Stimulated activated CD8-positive, alpha-beta memory T cell treated with anti-CD3 and anti-CD28 coated beads, Interleukin-15, amount 100 ng/mL, for 1 hour (primary cell): Measurements from ENCODE around the gene LRBA.

Experiments
- DNase-seq: peaks from one replicate; pipeline ENCODE4 v3.0.0-alpha.2; 2020; ENCODE audit warnings: low read depth

LRBA gene

GRCh38 chr4:150725957-150726523 is 289.0 kb downstream of the LRBA start:
- no peak for DNase-seq

GRCh38 chr4:150723727-150724411 is 291.2 kb downstream of the LRBA start:
- no peak for DNase-seq

- no peak for DNase-seq
Observed at GRCh38 chr4:150722908-150723362, 292.1 kb downstream of the LRBA start.

GRCh38 chr4:150720973-150721518 is 294.0 kb downstream of the LRBA start:
- no peak for DNase-seq

- no peak for DNase-seq
Observed at GRCh38 chr4:150717952-150718351, 297.1 kb downstream of the LRBA start.

GRCh38 chr4:150714462-150715438 is 300.3 kb downstream of the LRBA start:
- DNase-seq, result no peak

GRCh38 chr4:150713251-150713650 is 301.8 kb downstream of the LRBA start:
- DNase-seq, result no peak

- DNase-seq, result no peak
Observed at GRCh38 chr4:150710770-150711375, 304.2 kb downstream of the LRBA start.

- DNase-seq, result no peak
Observed at GRCh38 chr4:150708004-150708403, 307.1 kb downstream of the LRBA start.

- no peak for DNase-seq
Observed at GRCh38 chr4:150699599-150699998, 315.5 kb downstream of the LRBA start.

GRCh38 chr4:150695162-150695561 is 319.9 kb downstream of the LRBA start:
- no peak for DNase-seq

GRCh38 chr4:150694438-150694837 is 320.6 kb downstream of the LRBA start:
- no peak for DNase-seq

- DNase-seq, result no peak
Observed at GRCh38 chr4:150683775-150684350, 331.2 kb downstream of the LRBA start.

GRCh38 chr4:150682126-150682525 is 333.0 kb downstream of the LRBA start:
- no peak for DNase-seq

- no peak for DNase-seq
Observed at GRCh38 chr4:150681063-150681462, 334.0 kb downstream of the LRBA start.

- no peak for DNase-seq
Observed at GRCh38 chr4:150680651-150681050, 334.4 kb downstream of the LRBA start.

- no peak for DNase-seq
Observed at GRCh38 chr4:150679765-150680343, 335.2 kb downstream of the LRBA start.

GRCh38 chr4:150679018-150679764 is 335.9 kb downstream of the LRBA start:
- DNase-seq, result no peak

- no peak for DNase-seq
Observed at GRCh38 chr4:150673793-150674192, 341.3 kb downstream of the LRBA start.

GRCh38 chr4:150668824-150669223 is 346.3 kb downstream of the LRBA start:
- no peak for DNase-seq

GRCh38 chr4:150664935-150665334 is 350.1 kb downstream of the LRBA start:
- DNase-seq, result no peak
